Measurements from ENCODE around the gene MRPS34.
"Not testable (repeated sequence)": the region's sequence is repeated elsewhere in the genome, so short reads cannot be mapped to it uniquely, and the experiment has no call there.

MRPS34 gene

DNA sequence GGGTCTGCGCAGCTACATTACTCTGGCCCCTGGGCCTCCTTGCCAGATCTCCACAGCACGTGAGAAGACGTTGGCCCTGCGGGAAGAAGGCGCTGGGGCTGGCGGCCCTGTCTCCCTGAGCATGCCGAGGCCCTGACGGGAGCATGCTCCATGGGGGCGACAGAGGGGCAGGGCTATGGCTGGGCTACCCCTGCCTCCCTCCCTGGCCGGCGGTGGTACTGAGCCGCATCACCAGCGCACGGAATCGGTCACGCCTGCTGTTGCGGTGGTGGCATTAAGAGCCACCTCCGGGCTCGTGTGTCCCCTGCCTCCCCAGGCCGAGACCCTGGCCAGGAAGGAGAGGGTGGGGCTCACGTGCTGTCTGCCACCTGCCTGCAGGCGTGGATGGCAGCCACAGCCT lies 38.8 kb downstream of the MRPS34 start:
- H3K4me1 ChIP-seq (ENCODE audit: insufficient read depth, low read length), result no peaks in the 10 kb centered on the region
- peaks cover 3% of the 10 kb centered on the region for H4K20me1 ChIP-seq (ENCODE audit: insufficient read depth, low read length)
- no peak overlapping the region for H3K4me3 ChIP-seq (ENCODE audit: low read depth in 1 of 2, low read length in 2 of 2)
- H2AFZ ChIP-seq (ENCODE audit: low read depth, low read length), result no peak overlapping the region
- no peak overlapping the region for H3K27ac ChIP-seq (ENCODE audit: low read length)
- no peaks in the 10 kb centered on the region for H3K79me2 ChIP-seq (ENCODE audit: insufficient read depth, low read length)
- ATAC-seq (ENCODE audit: insufficient read depth, low read depth) (no peak), DNase-seq (no peak)
- H3K27me3 ChIP-seq (ENCODE audit: insufficient read depth, low read length, poor library complexity), result no peaks in the 10 kb centered on the region
- H3K9me3 ChIP-seq (ENCODE audit: insufficient read depth, low read length, severe bottlenecking), result peaks cover 41% of the 10 kb centered on the region
- H3K4me2 ChIP-seq (ENCODE audit: insufficient read depth, low read length), result no peak overlapping the region
- no peak overlapping the region for H3K9ac ChIP-seq (ENCODE audit: low read depth, low read length)
- peaks cover 49% of the 10 kb centered on the region for H3K36me3 ChIP-seq (ENCODE audit: insufficient read depth, low read length)
- TF ChIP-seq CTCF (IDR thresholded peaks at IDR 0.05; ENCODE audit: borderline replicate concordance, extremely low read depth, low read length, poor library complexity, severe bottlenecking) (no peak), EZH2 (IDR thresholded peaks at IDR 0.05; ENCODE audit: borderline replicate concordance, low read depth, low read length, severe bottlenecking) (no peak)

DNA sequence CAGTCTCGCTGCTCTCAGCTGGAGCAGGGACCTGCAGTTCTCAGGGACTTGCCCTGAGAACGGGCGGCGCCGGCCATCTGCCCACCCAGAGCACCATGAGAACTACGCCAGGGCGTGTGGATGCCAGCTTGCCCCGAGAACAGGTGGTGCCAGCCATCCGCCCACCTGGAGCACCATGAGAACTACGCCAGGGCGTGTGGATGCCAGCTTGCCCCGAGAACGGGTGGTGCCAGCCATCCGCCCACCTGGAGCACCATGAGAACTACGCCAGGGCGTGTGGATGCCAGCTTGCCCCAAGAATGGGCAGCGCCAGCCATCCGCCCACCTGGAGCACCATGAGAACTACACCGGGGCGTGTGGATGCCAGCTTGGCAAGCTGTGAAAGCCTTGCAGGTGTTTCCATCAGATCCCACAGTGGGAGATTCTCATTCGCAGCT lies 40.4 kb downstream of the MRPS34 start:
- DNase-seq; H3K79me2 ChIP-seq (ENCODE audit: insufficient read depth, low read length); H3K27me3 ChIP-seq (ENCODE audit: insufficient read depth, low read length, poor library complexity); H3K27ac ChIP-seq (ENCODE audit: low read length); H2AFZ ChIP-seq (ENCODE audit: low read depth, low read length); H3K9ac ChIP-seq (ENCODE audit: low read depth, low read length); H3K4me1 ChIP-seq (ENCODE audit: insufficient read depth, low read length); ATAC-seq (ENCODE audit: insufficient read depth, low read depth); H3K4me2 ChIP-seq (ENCODE audit: insufficient read depth, low read length); H3K4me3 ChIP-seq (ENCODE audit: low read depth in 1 of 2, low read length in 2 of 2): not testable (repeated sequence)
- Histone ChIP-seq H3K36me3 (ENCODE audit: insufficient read depth, low read length) (peaks cover 64% of the 10 kb centered on the region), H3K9me3 (ENCODE audit: insufficient read depth, low read length, severe bottlenecking) (peaks cover 26% of the 10 kb centered on the region), H4K20me1 (ENCODE audit: insufficient read depth, low read length) (peaks cover 10% of the 10 kb centered on the region)

DNA sequence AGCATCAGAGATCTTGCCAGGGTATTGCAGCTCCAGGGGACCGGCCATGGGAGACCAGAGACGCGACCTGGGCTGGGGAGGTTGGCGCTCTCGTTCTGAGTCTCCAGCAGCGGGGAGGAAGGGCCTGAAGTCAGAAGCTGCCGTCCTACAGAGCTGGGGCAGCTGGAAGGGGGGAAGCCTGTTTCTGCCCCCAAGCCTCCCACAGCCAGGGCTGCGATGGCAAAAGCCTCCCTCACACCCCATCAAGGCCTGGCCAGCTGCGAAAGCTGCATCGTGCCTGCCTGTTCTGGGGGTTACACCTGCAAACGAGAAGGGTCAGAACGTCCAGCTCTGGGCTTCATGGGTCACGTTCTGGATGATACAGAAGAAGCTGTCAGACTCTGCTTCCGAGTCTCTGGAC lies 40.9 kb downstream of the MRPS34 start:
- ATAC-seq (ENCODE audit: insufficient read depth, low read depth), result no peak
- no peak overlapping the region for H3K9ac ChIP-seq (ENCODE audit: low read depth, low read length)
- no peak overlapping the region for H3K27ac ChIP-seq (ENCODE audit: low read length)
- H3K4me3 ChIP-seq (ENCODE audit: low read depth in 1 of 2, low read length in 2 of 2), result no peak overlapping the region
- peaks cover 3% of the 10 kb centered on the region for H3K79me2 ChIP-seq (ENCODE audit: insufficient read depth, low read length)
- no peaks in the 10 kb centered on the region for H3K27me3 ChIP-seq (ENCODE audit: insufficient read depth, low read length, poor library complexity)
- no peak for DNase-seq
- no peak overlapping the region for H2AFZ ChIP-seq (ENCODE audit: low read depth, low read length)
- peaks cover 69% of the 10 kb centered on the region for H3K36me3 ChIP-seq (ENCODE audit: insufficient read depth, low read length)
- H3K9me3 ChIP-seq (ENCODE audit: insufficient read depth, low read length, severe bottlenecking), result peaks cover 21% of the 10 kb centered on the region
- peaks cover 15% of the 10 kb centered on the region for H4K20me1 ChIP-seq (ENCODE audit: insufficient read depth, low read length)
- H3K4me1 ChIP-seq (ENCODE audit: insufficient read depth, low read length), result no peaks in the 10 kb centered on the region
- H3K4me2 ChIP-seq (ENCODE audit: insufficient read depth, low read length), result no peak overlapping the region
- TF ChIP-seq EZH2 (IDR thresholded peaks at IDR 0.05; ENCODE audit: borderline replicate concordance, low read depth, low read length, severe bottlenecking), result no peak
- no peak for TF ChIP-seq CTCF (IDR thresholded peaks at IDR 0.05; ENCODE audit: borderline replicate concordance, extremely low read depth, low read length, poor library complexity, severe bottlenecking)

DNA sequence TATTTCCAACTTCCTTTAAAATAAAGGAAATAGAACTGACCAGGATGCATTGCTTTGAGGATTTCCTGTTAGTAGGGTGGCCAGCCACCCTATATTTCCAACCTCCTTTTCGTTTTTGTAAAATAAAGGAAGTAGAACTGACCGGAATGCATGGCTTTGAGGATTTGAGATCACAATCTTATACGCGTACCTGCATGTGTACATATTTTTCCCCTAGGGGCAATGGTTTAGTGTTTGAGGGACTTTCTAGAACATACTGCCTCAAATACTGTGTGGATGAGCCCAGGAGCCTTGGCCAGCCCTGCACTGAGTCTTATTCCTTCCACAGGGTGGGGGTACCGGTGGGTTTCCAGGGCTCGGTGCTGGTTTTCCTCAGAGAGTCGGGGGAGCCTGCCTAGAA lies 41.3 kb downstream of the MRPS34 start:
- H3K27ac ChIP-seq (ENCODE audit: low read length), result no peak overlapping the region

More for the DNA sequence above, 41.3 kb downstream of the MRPS34 start:
- Histone ChIP-seq H2AFZ (ENCODE audit: low read depth, low read length) (no peak overlapping the region), H3K4me3 (ENCODE audit: low read depth in 1 of 2, low read length in 2 of 2) (no peak overlapping the region), H3K4me2 (ENCODE audit: insufficient read depth, low read length) (no peak overlapping the region), H3K9me3 (ENCODE audit: insufficient read depth, low read length, severe bottlenecking) (peaks cover 16% of the 10 kb centered on the region), H3K9ac (ENCODE audit: low read depth, low read length) (no peak overlapping the region), H3K4me1 (ENCODE audit: insufficient read depth, low read length) (no peaks in the 10 kb centered on the region), H4K20me1 (ENCODE audit: insufficient read depth, low read length) (peaks cover 20% of the 10 kb centered on the region), H3K79me2 (ENCODE audit: insufficient read depth, low read length) (peaks cover 6% of the 10 kb centered on the region), H3K27me3 (ENCODE audit: insufficient read depth, low read length, poor library complexity) (no peaks in the 10 kb centered on the region), H3K36me3 (ENCODE audit: insufficient read depth, low read length) (peaks cover 74% of the 10 kb centered on the region)
- ATAC-seq (ENCODE audit: insufficient read depth, low read depth) (no peak), DNase-seq (no peak)
- no peak for TF ChIP-seq EZH2 (IDR thresholded peaks at IDR 0.05; ENCODE audit: borderline replicate concordance, low read depth, low read length, severe bottlenecking)
- TF ChIP-seq CTCF (IDR thresholded peaks at IDR 0.05; ENCODE audit: borderline replicate concordance, extremely low read depth, low read length, poor library complexity, severe bottlenecking), result no peak
